ENCODE results near the gene FAM240B.

Gene FAM240B

DNA sequence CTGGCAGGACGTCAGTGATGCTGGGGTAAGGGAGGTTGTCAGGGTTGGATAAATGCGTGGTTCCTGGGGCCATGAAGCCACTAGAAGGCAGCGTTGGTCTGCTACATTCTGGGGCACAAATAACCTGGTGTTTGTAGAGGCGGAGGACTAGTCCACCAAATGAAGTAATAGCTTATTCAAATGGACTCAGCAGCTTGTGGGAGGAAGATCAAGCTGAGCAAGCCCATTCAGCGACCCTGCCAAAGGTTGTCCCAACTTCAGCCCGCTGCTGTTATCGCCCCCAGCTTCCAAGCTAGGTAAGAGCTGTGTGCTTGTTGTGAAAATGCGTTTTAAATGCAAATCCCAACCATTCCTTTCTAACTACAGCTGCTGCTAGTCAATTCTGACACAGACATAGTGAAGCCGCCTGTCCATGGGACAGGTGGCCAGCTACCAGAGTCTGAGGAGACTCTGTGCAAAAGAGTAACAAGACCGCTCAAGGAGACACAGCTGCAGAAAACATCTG is 7.6 kb upstream of the FAM240B start:
- TF ChIP-seq, protein P1, sequence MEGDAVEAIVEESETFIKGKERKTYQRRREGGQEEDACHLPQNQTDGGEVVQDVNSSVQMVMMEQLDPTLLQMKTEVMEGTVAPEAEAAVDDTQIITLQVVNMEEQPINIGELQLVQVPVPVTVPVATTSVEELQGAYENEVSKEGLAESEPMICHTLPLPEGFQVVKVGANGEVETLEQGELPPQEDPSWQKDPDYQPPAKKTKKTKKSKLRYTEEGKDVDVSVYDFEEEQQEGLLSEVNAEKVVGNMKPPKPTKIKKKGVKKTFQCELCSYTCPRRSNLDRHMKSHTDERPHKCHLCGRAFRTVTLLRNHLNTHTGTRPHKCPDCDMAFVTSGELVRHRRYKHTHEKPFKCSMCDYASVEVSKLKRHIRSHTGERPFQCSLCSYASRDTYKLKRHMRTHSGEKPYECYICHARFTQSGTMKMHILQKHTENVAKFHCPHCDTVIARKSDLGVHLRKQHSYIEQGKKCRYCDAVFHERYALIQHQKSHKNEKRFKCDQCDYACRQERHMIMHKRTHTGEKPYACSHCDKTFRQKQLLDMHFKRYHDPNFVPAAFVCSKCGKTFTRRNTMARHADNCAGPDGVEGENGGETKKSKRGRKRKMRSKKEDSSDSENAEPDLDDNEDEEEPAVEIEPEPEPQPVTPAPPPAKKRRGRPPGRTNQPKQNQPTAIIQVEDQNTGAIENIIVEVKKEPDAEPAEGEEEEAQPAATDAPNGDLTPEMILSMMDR (IDR thresholded peaks at IDR 0.05; ENCODE audit: control insufficient read depth, extremely low read depth, insufficient read depth), result peak; percentile 94
- DNase-seq (ENCODE audit: low read depth), result peak; percentile 42
- H3K4me3 ChIP-seq (ENCODE audit: low read depth, low read length), result no peak overlapping the region

DNA sequence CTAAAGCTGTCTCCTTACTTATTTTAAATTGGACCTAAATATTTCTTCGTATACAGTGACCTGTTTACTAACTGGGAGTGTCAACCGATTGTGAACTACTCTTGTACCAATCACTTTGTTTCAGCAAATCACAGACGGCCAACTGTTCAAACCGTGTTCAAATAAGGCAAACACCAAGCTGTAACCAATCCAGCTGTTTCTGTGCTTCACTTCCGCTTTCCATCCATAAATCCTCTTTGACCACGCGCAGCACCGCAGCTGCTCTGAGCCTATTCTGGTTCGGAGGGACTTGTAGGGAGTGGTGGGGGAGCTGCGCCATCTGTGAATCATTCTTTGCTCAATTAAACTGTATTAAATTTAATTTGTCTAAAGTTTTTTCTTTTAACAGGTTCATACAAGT is 4.8 kb upstream of the FAM240B start:
- TF ChIP-seq, protein P1 (IDR thresholded peaks at IDR 0.05; ENCODE audit: control insufficient read depth, extremely low read depth, insufficient read depth), result no peak
- no peak for DNase-seq (ENCODE audit: low read depth)
- no peak overlapping the region for H3K4me3 ChIP-seq (ENCODE audit: low read depth, low read length)

DNA sequence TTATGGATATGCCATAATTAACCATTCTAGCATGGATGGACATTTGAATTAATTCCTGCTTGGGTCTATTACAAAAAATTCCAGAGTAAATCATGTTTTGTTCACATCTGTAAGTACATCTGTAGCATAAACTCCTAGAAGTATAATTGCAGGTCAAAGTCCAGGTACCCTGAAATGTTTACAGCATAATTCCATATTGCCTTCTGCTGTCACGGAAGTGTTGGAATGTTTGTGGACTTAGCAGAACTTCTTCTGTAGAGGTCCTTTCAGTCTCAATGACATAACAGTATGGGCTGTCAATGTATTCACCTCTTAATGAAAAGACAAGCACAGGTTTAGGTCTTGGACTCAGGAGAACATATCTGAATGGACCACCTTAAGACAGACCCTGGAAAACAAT is 1.8 kb downstream of the FAM240B start:
- DNase-seq (ENCODE audit: low read depth), result no peak
- TF ChIP-seq, protein P1 (IDR thresholded peaks at IDR 0.05; ENCODE audit: control insufficient read depth, extremely low read depth, insufficient read depth), result no peak
- H3K4me3 ChIP-seq (ENCODE audit: low read depth, low read length), result no peak overlapping the region

DNA sequence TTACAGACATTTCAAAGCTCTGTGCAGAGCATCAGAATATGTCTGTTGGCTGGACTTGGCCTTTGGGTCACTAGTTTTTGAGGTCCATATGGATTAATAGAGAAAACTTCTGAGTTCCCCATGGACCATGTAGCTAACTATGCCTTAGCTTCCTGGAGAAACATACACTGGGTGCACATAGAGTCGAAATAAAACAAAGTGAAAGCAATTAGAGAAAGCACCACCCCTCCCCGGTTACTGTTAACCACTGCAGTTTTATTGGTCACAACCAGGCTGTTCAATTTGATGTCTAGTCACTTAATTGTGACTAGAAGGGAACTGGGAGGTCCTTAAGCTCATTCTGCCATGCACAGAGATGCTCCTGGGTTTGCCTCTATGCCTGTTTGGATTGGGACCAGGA is 4.2 kb downstream of the FAM240B start:
- no peak for DNase-seq (ENCODE audit: low read depth)
- TF ChIP-seq, protein P1 (IDR thresholded peaks at IDR 0.05; ENCODE audit: control insufficient read depth, extremely low read depth, insufficient read depth), result no peak
- H3K4me3 ChIP-seq (ENCODE audit: low read depth, low read length), result no peak overlapping the region

DNA sequence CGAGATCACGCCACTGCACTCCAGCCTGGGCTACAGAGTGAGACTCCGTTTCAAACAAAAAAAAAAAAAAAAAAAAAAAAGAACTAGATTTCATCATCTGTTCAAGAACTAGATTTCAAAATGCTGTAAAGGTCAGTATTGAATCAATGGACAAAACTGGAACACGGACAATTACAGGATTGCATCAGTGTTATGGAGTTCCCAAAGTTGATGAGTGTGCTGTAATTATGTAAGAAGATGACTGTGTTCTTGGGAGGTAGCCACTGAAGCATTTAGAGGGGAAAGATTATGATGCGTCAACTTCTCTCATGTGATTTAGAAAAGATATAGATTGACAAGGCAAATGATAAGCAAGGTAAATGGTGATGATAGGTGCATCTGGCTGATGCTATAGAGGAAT is 6.5 kb downstream of the FAM240B start:
- no peak for DNase-seq (ENCODE audit: low read depth)
- no peak overlapping the region for H3K4me3 ChIP-seq (ENCODE audit: low read depth, low read length)
- TF ChIP-seq, protein P1 (IDR thresholded peaks at IDR 0.05; ENCODE audit: control insufficient read depth, extremely low read depth, insufficient read depth), result no peak

- TF ChIP-seq, protein P1 (IDR thresholded peaks at IDR 0.05; ENCODE audit: control insufficient read depth, extremely low read depth, insufficient read depth), result no peak
- H3K4me3 ChIP-seq (ENCODE audit: low read depth, low read length), result no peak overlapping the region
- DNase-seq (ENCODE audit: low read depth), result no peak
Observed at GRCh38 chr9:38708759-38709158, 11.2 kb downstream of the FAM240B start.

DNA sequence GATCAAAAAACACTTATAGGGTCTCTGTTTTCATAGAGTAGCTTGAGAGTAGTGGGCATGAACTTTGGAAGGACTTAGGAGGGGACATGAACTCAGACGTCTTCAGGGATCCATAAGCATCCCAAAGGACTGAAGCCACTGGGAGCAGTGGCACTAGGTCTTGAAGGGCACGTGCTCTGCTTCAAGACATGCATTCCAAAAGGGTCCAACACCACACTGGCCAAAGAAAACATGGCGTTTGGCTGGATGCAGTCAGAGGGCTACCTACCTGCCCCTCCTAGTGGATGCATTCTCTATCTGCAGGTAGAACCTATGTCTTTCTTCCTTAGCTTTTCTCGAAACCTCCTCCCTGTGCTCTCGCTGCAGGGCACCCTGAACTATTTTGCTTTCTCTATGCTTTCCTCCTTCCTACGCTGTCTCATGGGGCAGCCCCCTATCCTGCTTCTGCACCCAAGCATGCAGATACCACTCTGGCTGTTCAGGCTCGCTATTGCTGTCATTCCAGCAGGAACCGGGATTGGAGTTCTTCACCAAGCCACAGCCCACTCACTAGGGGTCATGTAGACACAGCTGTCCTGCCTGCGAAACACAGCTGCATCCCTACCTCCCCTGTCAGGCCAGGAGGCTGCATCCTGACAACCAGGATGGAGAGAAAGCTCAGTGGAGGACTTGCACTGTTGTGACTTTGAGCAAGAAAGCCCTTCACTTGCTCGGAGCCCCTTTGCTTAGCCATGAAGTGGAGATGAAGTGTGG is 11.9 kb downstream of the FAM240B start:
- DNase-seq (ENCODE audit: low read depth), result no peak
- TF ChIP-seq, protein P1 (IDR thresholded peaks at IDR 0.05; ENCODE audit: control insufficient read depth, extremely low read depth, insufficient read depth), result peak; percentile 43
- no peak overlapping the region for H3K4me3 ChIP-seq (ENCODE audit: low read depth, low read length)

Data from LNCaP clone FGC (cell line).